Lower leg skin (tissue), 4 donors: Measurements from ENCODE around the gene SERHL2. TPM values are rescaled to one million over a fixed set of nuclear protein-coding genes. Genes with fewer than 3 reads are reported as not detected.
"Not testable (repeated sequence)": the region's sequence is repeated elsewhere in the genome, so short reads cannot be mapped to it uniquely, and the experiment has no call there.

Experiments
- DNase-seq, 2 donors: peaks; one replicate each; pipeline ENCODE4 v3.0.0-alpha.2; 2019; ENCODE audit warnings: low spot score in 2 of 2
- H3K4me3 ChIP-seq: fragments of 200-600 bp; sonication (generic); 2 replicates; pipeline ENCODE4 v1.5.1; 2017; ENCODE audit warnings: mild to moderate bottlenecking, low read depth; ENCODE audit not compliant: poor library complexity, severe bottlenecking
- POLR2A ChIP-seq, 2 donors: fragments of 450-650 bp; IDR thresholded peaks; one replicate each; pipeline ENCODE4 v1.6.1; 2016 to 2017; ENCODE audit warnings: antibody characterized with exemption in 2 of 2, mild to moderate bottlenecking in 1 of 2, moderate library complexity in 1 of 2
- WGBS, 2 donors: methylation state at CpG; one replicate each; pipeline ENCODE4 v1.1.5; 2018; 5-methylcytosine and 5-hydroxymethylcytosine counted together
- intact Hi-C: fragments of 100-400 bp; cut with DNase I; formaldehyde crosslinking; loops from one replicate; pipeline ENCODE4 v1.15.0; 2023; ENCODE audit warnings: low total_unique reads
- total RNA-seq, 4 donors: library from RNA; depleted of rRNA; stranded (reverse); fragments of >200 nt; gene quantifications; one replicate each; pipeline ENCODE4 v1.1.0, GENCODE V29; 2016
- TF ChIP-seq, protein P1 (sequence below), 3 donors: fragments of 450-650 bp; IDR thresholded peaks; one replicate each; pipeline ENCODE4 v1.5.1; 2016; ENCODE audit warnings: antibody characterized with exemption in 3 of 3, mild to moderate bottlenecking in 3 of 3, moderate library complexity in 2 of 3

Gene SERHL2
- total RNA-seq, 4 donors from 2014 or later = 13.1 to 39.5 (median 18.2) TPM

DNA sequence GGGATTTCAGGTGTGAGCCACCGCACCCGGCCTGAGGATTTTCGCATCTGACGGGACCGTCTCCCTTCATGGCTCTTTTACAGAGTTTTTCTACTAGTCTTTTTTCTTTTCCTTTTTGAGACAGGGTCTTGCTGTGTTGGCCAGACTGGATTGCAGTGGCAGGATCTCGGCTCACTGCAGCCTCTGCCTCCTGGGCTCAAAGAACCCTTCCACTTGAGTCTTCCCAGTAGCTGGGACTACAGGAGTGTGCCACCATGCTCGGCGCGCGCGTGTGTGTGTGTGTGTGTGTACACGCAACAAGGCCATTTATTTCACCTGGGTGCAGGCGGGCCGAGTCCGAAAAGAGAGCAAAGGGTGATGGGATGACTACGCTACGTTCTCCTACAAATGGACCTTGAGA is 10.9 kb downstream of the SERHL2 start:
- intact Hi-C loops = no loop called here
- TF ChIP-seq POLR2A (IDR thresholded peaks at IDR 0.05) = no peak
- TF ChIP-seq, protein P1, sequence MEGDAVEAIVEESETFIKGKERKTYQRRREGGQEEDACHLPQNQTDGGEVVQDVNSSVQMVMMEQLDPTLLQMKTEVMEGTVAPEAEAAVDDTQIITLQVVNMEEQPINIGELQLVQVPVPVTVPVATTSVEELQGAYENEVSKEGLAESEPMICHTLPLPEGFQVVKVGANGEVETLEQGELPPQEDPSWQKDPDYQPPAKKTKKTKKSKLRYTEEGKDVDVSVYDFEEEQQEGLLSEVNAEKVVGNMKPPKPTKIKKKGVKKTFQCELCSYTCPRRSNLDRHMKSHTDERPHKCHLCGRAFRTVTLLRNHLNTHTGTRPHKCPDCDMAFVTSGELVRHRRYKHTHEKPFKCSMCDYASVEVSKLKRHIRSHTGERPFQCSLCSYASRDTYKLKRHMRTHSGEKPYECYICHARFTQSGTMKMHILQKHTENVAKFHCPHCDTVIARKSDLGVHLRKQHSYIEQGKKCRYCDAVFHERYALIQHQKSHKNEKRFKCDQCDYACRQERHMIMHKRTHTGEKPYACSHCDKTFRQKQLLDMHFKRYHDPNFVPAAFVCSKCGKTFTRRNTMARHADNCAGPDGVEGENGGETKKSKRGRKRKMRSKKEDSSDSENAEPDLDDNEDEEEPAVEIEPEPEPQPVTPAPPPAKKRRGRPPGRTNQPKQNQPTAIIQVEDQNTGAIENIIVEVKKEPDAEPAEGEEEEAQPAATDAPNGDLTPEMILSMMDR (IDR thresholded peaks at IDR 0.05) = no peak
- 97 to 98% methylated on average over 17 of the region's 17 CpGs for WGBS, 2 donors

DNA sequence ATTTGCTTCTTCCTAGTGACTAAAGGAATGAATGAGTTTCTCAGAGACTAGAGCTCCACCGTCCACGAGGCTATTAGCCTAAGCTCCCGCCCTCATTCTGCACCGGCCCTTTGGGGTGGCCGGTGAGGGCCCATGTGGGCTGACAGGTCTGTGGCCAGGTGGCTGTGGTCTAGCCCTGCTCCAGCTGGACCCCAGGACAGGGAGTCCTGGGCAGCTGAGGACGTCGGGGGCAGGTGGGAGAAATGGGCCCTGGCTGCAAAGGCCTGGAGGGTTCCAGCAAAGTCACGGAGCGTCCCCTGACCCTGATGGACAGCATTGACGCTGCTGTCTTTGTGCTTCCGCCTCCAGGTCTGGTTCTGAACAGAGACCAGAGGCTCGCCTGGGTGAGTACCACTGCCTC is 12.2 kb downstream of the SERHL2 start:
- WGBS, 2 donors = 93 to 97% methylated on average over 12 of the region's 12 CpGs
- DNase-seq = no peak
- TF ChIP-seq POLR2A (IDR thresholded peaks at IDR 0.05) = no peak
- TF ChIP-seq, protein P1 (IDR thresholded peaks at IDR 0.05) = no peak
- intact Hi-C loops = no loop called here
- H3K4me3 ChIP-seq = no peak overlapping the region

More for the DNA sequence above, 10.9 kb downstream of the SERHL2 start:
- no peak overlapping the region for H3K4me3 ChIP-seq
- no peak for DNase-seq

DNA sequence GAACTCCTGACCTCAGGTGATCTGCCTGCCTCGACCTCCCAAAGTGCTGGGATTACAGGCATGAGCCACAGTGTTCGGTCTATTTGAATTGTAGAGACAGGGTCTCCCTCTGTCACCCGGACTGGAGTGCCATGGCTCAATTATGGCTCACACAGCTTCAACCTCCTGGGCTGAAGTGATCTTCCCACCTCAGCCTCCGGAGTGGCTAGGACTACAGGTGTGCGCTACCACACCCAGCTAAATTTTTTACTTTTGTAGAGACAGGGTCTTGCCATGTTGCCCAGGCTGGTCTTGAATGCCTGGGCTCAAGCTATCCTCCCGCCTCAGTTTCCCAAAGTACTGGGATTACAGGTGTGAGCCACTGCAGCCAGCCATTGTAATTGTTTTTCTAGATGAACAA is 14.2 kb downstream of the SERHL2 start:
- DNase-seq, H3K4me3 ChIP-seq, intact Hi-C loops: not testable (repeated sequence)
- WGBS, 2 donors = 75 to 99% methylated on average over 4 to 6 of the region's 6 CpGs

DNA sequence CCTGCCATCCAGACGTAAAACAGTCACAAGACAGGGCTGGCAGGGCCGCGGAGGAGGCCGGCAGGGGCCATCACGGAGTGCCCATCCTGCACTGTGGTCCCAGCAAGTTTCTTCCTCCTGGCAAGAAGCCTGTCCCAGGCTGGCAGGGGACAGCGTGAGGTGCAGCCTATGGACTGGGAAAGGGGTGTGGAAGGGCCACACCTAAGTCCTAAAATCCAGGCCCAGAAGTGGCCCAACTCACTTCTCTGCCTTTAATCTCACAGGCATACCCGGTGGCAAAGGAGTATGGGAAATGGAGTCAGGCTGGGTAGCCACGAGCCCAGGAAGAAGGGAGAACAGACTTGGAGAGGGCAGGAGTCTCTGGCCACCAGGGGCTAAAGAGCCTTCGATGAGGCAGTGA is 16.8 kb downstream of the SERHL2 start:
- 80 to 84% methylated on average over 9 of the region's 9 CpGs for WGBS, 2 donors
- intact Hi-C loops, DNase-seq: not testable (repeated sequence)

DNA sequence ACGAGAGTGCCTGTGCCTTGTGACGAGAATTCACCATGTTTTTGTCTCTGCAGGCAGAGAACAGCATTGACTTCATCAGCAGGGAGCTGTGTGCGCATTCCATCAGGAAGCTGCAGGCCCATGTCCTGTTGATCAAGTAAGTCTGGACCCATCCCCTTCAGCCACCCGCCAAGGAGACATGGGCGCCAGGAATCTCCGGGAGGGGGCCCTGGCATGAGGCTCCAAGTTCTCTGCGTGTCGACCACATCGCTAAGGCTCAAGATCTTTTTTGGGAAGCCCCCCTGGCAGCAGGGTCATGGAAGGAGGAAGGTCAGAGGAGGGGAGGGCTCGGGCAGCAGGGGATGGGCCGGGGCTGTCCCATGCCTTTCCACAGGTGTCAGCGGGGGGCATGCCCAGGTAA is 17.3 kb downstream of the SERHL2 start:
- not testable (repeated sequence) for H3K4me3 ChIP-seq

More for the DNA sequence above, 16.8 kb downstream of the SERHL2 start:
- H3K4me3 ChIP-seq = not testable (repeated sequence)

DNA sequence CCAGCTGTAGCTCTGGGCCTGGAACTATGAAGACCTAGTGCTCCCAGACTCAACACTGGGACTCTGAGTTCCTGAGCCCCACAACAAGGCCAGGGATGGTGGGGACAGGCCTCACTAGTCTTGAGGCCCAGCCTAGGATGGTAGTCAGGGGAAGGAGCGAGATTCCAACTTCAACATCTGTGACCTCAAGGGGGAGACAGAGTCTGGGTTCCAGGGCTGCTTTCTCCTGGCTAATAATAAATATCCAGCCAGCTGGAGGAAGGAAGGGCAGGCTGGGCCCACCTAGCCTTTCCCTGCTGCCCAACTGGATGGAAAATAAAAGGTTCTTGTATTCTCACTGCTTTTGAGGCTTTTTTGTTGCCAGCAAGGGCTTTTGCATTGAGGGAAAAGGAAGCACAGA is 20.3 kb downstream of the SERHL2 start:
- intact Hi-C loops, DNase-seq: not testable (repeated sequence)
- WGBS, 2 donors = 67% methylated on average over 1 of the region's 1 CpG; no CpG with 5 or more reads in 1 of the 2 donors

More for the DNA sequence above, 17.3 kb downstream of the SERHL2 start:
- WGBS, 2 donors = 90 to 95% methylated on average over 3 to 12 of the region's 12 CpGs
- DNase-seq, intact Hi-C loops: not testable (repeated sequence)

DNA sequence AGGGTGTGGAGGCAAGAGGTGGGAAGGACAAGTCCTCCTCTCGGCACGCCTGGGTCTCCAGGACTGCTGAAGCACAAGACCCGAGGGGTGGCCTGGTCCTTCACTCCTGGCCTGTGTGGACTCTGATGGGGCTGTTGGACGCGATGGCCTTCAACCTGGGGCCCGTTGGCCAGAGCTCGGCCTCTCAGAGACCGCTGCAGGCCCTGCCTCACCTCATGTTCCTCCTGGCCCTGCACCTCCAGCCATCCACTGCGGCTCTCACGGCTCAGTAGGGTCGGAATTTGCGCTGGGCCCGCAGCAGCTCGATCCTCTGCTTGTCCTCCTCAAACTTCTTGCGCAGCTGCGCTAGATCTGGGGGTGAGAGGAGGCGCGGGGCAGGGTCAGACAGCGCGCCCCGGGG is 20.7 kb downstream of the SERHL2 start:
- H3K4me3 ChIP-seq, intact Hi-C loops, DNase-seq: not testable (repeated sequence)
- 89 to 94% methylated on average over 16 to 17 of the region's 21 CpGs for WGBS, 2 donors

More for the DNA sequence above, 20.3 kb downstream of the SERHL2 start:
- not testable (repeated sequence) for H3K4me3 ChIP-seq

DNA sequence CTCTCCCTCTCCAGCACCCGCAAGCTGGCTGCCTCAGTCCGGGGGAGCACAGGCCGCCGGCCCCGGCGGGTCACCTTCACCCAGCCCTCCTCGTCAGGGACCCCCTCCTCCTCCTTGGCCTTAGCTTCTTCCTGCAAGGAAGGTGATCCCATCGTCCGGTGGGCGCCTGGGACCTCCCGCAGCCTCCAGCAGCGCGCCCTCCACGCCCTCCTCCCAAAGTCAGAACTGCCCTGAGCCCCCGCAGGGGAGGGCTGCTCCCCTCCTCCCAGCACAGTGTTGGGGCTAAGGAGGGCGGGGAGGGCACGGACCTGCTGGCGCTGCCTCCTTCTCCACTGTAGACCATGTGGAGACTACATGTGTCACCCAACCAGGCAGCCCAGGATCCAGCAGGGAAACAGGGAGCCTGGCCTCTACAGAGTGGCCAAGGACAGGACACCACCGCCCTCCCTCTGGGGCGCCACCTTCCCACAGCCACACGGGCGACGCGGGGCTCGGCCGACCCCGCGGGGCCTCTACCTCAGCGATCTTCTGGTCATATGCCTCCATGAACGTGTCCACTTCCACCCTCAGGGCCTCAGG is 22.3 kb downstream of the SERHL2 start:
- 90 to 94% methylated on average over 22 to 23 of the region's 30 CpGs for WGBS, 2 donors
- intact Hi-C loops, H3K4me3 ChIP-seq, DNase-seq: not testable (repeated sequence)

DNA sequence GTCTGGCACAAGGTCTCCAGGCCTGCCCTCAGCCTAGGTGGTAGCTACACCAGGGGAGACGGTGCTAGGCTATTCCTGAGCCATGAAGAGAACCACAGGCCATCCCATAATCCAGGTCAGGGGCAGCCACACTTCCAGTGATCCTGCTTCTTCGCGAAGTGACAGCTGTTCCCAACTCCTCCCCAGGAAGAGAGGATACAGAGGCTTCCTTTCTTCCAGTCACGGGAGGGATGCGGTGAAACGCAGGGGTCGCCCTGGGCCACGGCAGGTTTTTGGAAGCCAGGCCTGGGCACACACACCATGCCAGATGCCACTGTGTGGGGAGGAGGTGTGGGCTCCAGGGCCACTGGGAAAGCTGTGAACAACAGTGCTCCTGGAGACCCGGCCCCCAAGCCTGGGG is 23.4 kb downstream of the SERHL2 start:
- DNase-seq, H3K4me3 ChIP-seq, intact Hi-C loops: not testable (repeated sequence)
- 91 to 92% methylated on average over 4 to 9 of the region's 9 CpGs for WGBS, 2 donors
